GM12878 (cell line): ENCODE measurements around the gene DRD2.

Experiments
- CEBPB ChIP-seq, 2 experiments: fragments of 150-350 bp in 1 of 2; IDR thresholded peaks; 2 replicates each; pipeline ENCODE4 v1.6.1; 2012 to 2014; ENCODE audit warnings: low read depth in 2 of 2, low read length in 2 of 2, borderline replicate concordance in 1 of 2, inconsistent platforms in 1 of 2
- EZH2 ChIP-seq: IDR thresholded peaks from 2 replicates; pipeline ENCODE4 v1.6.1; 2012; ENCODE audit warnings: low read depth, mild to moderate bottlenecking, control low read depth, inconsistent platforms, low read length, borderline replicate concordance; ENCODE audit not compliant: control insufficient read depth
- MXI1 ChIP-seq: fragments of 150-350 bp; IDR thresholded peaks from 2 replicates; pipeline ENCODE4 v1.6.1; 2011; ENCODE audit warnings: low read depth, mild to moderate bottlenecking, inconsistent platforms, low read length, improper control_type of control experiment
- MYC ChIP-seq: IDR thresholded peaks from 2 replicates; pipeline ENCODE4 v1.6.1; 2011; ENCODE audit warnings: mild to moderate bottlenecking, low read length, moderate library complexity, inconsistent platforms; ENCODE audit not compliant: insufficient read depth, insufficient replicate concordance, insufficient read length, severe bottlenecking
- NRF1 ChIP-seq: conservative IDR thresholded peaks from 2 replicates; pipeline ENCODE4 v1.6.1; 2011; ENCODE audit warnings: mild to moderate bottlenecking, low read depth, low read length, improper control_type of control experiment
- PAX8 ChIP-seq: fragments of 450-650 bp; IDR thresholded peaks from 2 replicates; pipeline ENCODE4 v1.6.1; 2017; ENCODE audit warnings: mild to moderate bottlenecking, moderate library complexity
- RB1 ChIP-seq: fragments of 450-650 bp; formaldehyde crosslinking; IDR thresholded peaks from 2 replicates; pipeline ENCODE4 v1.6.1; 2017; ENCODE audit warnings: mild to moderate bottlenecking, borderline replicate concordance
- RCOR1 ChIP-seq: conservative IDR thresholded peaks from 2 replicates; pipeline ENCODE4 v1.6.1; 2012; ENCODE audit warnings: low read depth, low read length, improper control_type of control experiment
- SIN3A ChIP-seq: IDR thresholded peaks from 2 replicates; pipeline ENCODE4 v1.6.1; 2012; ENCODE audit warnings: low read depth, low read length, improper control_type of control experiment
- TF ChIP-seq, protein P1 (sequence below), 3 experiments: IDR thresholded peaks in 2 of 3; conservative IDR thresholded peaks in 1 of 3; 2 replicates each; pipeline ENCODE4 v1.5.1; 2011; ENCODE audit warnings: low read depth in 3 of 3, low read length in 3 of 3, mild to moderate bottlenecking in 3 of 3, control low read depth in 2 of 3, moderate library complexity in 2 of 3, inconsistent platforms in 1 of 3, mixed read lengths in 1 of 3; ENCODE audit not compliant: control insufficient read depth in 2 of 3, insufficient read depth in 1 of 3; ENCODE audit errors: extremely low read depth in 1 of 3
- TF ChIP-seq, protein P2 (sequence below): fragments of 450-650 bp; IDR thresholded peaks from 2 replicates; pipeline ENCODE4 v1.6.1; 2018; ENCODE audit warnings: mild to moderate bottlenecking, low read depth, moderate library complexity; ENCODE audit not compliant: partially characterized antibody

DNA sequence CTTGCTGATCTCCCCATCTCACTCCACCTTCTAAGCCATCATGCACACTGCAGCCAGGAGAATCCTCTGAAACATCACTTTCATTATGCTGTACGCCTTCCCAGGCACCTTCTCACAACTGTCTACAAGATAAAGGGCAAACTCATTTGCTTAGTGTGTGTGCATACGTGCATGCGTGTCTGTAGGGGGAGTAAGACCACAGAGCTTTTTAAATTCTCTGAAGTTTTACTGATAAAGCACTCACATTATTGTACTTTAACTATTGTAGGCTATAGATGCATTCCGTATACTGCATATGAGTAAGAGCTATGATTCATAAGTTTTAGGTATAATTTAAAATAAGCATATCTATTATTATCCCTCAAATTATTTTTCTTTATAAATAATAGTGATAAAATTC, 102.9 kb downstream of the DRD2 start:
- TF ChIP-seq, protein P1, sequence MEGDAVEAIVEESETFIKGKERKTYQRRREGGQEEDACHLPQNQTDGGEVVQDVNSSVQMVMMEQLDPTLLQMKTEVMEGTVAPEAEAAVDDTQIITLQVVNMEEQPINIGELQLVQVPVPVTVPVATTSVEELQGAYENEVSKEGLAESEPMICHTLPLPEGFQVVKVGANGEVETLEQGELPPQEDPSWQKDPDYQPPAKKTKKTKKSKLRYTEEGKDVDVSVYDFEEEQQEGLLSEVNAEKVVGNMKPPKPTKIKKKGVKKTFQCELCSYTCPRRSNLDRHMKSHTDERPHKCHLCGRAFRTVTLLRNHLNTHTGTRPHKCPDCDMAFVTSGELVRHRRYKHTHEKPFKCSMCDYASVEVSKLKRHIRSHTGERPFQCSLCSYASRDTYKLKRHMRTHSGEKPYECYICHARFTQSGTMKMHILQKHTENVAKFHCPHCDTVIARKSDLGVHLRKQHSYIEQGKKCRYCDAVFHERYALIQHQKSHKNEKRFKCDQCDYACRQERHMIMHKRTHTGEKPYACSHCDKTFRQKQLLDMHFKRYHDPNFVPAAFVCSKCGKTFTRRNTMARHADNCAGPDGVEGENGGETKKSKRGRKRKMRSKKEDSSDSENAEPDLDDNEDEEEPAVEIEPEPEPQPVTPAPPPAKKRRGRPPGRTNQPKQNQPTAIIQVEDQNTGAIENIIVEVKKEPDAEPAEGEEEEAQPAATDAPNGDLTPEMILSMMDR (IDR thresholded peaks at IDR 0.05 in 2 of 3, conservative IDR thresholded peaks at IDR 0.05 in 1 of 3; ENCODE audit: control insufficient read depth in 2 of 3, extremely low read depth in 1 of 3, insufficient read depth in 1 of 3, low read depth in 3 of 3, low read length in 3 of 3) = no peak
- no peak for TF ChIP-seq MXI1
- no peak for TF ChIP-seq CEBPB (IDR thresholded peaks at IDR 0.05; ENCODE audit: borderline replicate concordance in 1 of 2, low read depth in 2 of 2, low read length in 2 of 2)
- no peak for TF ChIP-seq RB1
- no peak for TF ChIP-seq EZH2
- TF ChIP-seq MYC = no peak
- TF ChIP-seq, protein P2, sequence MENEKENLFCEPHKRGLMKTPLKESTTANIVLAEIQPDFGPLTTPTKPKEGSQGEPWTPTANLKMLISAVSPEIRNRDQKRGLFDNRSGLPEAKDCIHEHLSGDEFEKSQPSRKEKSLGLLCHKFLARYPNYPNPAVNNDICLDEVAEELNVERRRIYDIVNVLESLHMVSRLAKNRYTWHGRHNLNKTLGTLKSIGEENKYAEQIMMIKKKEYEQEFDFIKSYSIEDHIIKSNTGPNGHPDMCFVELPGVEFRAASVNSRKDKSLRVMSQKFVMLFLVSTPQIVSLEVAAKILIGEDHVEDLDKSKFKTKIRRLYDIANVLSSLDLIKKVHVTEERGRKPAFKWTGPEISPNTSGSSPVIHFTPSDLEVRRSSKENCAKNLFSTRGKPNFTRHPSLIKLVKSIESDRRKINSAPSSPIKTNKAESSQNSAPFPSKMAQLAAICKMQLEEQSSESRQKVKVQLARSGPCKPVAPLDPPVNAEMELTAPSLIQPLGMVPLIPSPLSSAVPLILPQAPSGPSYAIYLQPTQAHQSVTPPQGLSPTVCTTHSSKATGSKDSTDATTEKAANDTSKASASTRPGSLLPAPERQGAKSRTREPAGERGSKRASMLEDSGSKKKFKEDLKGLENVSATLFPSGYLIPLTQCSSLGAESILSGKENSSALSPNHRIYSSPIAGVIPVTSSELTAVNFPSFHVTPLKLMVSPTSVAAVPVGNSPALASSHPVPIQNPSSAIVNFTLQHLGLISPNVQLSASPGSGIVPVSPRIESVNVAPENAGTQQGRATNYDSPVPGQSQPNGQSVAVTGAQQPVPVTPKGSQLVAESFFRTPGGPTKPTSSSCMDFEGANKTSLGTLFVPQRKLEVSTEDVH = no peak
- no peak for TF ChIP-seq RCOR1
- no peak for TF ChIP-seq PAX8
- TF ChIP-seq SIN3A = no peak
- TF ChIP-seq NRF1 = no peak
